Naive B cell (primary cell): ENCODE results near the gene PADI2. TPM values are rescaled to one million over a fixed set of nuclear protein-coding genes. Genes with fewer than 3 reads are reported as not detected.

Experiments used
- ATAC-seq, 2 donors: fragments of 150-1000 bp; cut with Tn5 transposase; 2 replicates each; pipeline ENCODE4 v1.10.0; 2021; ENCODE audit warnings: low read depth in 2 of 2, mild to moderate bottlenecking in 2 of 2, moderate library complexity in 2 of 2
- DNase-seq: peaks from one replicate; pipeline ENCODE4 v3.0.0; 2022
- H3K27ac Mint-ChIP-seq, 6 donors: one replicate each; pipeline ENCODE4 v1.8.0; 2020 to 2022; ENCODE audit warnings: mild to moderate bottlenecking in 6 of 6, mixed read lengths in 6 of 6, moderate library complexity in 5 of 6, inconsistent platforms in 2 of 6
- H3K27me3 Mint-ChIP-seq, 3 donors: one replicate each; pipeline ENCODE4 v1.8.0; 2021 to 2022; ENCODE audit warnings: mixed read lengths in 3 of 3, mild to moderate bottlenecking in 1 of 3
- H3K36me3 Mint-ChIP-seq, 2 donors: one replicate each; pipeline ENCODE4 v1.8.0; 2020 to 2022; ENCODE audit warnings: mixed read lengths in 2 of 2, inconsistent platforms in 1 of 2, mild to moderate bottlenecking in 1 of 2
- H3K4me1 Mint-ChIP-seq, 3 donors: one replicate each; pipeline ENCODE4 v1.8.0; 2020 to 2022; ENCODE audit warnings: mixed read lengths in 3 of 3, inconsistent platforms in 1 of 3, mild to moderate bottlenecking in 1 of 3, moderate library complexity in 1 of 3
- H3K4me3 Mint-ChIP-seq, 8 donors: one replicate each; pipeline ENCODE4 v1.8.0; 2020 to 2022; ENCODE audit warnings: mild to moderate bottlenecking in 8 of 8, mixed read lengths in 8 of 8, moderate library complexity in 8 of 8, inconsistent platforms in 2 of 8
- H3K9me3 Mint-ChIP-seq, 7 donors: one replicate each; pipeline ENCODE4 v1.8.0; 2020 to 2022; ENCODE audit warnings: mixed read lengths in 7 of 7, mild to moderate bottlenecking in 5 of 7, inconsistent platforms in 2 of 7, moderate library complexity in 1 of 7
- polyA plus RNA-seq, 6 donors: library from polyadenylated mRNA; unstranded; fragments of 300-500 nt; fragmentation: Illumina TruSeq; gene quantifications; one replicate each; pipeline ENCODE4 v1.2.3, GENCODE V29; 2021; ENCODE audit warnings: low read depth in 6 of 6

The PADI2 gene
- polyA plus RNA-seq, 6 donors from 2014 or later: 0.08 to 0.74 (median 0.09) TPM; not detected in 2

DNA sequence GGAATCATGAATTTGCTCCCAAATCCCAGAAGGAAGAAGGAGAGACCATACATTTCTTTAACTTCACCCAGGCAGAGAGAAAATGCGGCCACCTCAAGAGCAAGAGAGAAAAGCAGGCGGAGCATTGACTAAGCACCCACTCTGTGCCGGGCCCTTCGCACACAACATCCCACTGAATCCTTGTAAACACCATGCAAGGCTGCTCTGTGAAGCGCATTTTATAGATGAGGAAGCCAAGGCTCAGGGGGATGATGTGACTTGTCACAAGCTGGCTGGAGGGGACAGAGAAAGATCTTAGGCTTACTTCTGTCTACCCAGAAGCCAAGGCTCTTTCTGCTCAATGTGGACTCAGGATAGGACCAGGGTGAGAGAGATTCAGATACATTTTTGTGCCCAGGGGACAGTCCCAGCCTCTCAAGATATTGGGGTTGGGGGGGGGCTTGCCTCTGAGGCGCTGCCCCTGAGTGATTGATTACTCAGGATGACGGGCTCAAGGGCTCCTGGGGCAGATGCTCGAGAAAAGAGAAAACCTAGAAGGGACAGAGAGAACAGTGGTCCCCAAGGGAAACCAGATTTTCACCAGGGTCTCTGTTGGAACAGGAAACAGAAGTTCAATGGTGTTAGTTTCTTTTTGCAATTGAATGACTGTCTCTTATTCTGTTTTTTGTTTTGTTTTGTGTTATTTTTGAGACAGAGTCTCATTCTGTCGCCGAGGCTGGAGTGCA, 19.5 kb downstream of the PADI2 start:
- no peaks in the 10 kb centered on the region for H3K27me3 Mint-ChIP-seq
- H3K9me3 Mint-ChIP-seq: no peaks in the 10 kb centered on the region
- no peak overlapping the region for H3K4me3 Mint-ChIP-seq
- ATAC-seq: no peak
- DNase-seq: no peak
- H3K36me3 Mint-ChIP-seq: no peaks in the 10 kb centered on the region
- peaks cover 0 to 4% (median 0%) of the 10 kb centered on the region in 3 donors for H3K4me1 Mint-ChIP-seq
- peak overlapping the region in 1 of 6 donors; percentile 33 for H3K27ac Mint-ChIP-seq

DNA sequence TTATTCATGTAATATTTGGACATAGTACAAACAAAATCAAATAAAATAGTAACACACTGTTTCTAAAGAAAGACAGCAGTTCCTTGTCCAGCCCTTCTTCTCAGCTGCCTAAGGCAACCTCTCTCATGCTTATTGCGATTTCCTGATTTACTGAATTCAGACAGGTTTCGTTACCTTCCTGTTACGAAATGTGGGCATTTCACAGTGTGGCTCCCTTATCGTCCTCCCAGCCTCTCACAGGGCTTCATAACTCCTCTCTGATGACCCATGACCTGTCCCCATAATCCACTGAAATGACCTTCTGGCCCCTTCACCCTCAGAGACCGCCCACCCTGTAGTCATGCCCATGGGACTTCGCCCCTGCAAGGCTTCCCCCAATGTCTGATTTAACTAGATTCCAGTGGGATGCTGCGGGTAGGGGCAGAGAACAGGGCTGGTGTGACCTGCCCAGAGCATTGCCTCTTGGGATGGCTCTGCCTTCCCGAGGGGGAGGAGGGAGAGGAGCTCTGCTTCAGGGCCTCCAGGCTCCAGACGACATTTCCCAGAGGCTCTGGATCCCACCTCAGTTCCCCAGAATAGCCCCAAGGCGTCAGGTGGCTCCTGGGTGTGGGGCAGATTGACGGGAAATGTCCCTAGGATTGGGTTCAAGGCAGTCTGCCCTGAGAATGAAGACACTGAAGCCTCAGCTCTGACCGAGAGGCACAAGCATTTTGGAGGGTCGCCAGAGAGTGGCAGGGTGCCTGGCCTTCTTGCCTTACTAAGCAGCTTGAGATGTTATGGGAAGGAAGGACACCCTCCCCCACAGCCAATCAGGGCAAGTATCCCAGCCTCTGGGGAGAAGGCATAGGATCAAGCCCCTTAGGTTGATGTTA, 20.6 kb downstream of the PADI2 start:
- Mint-ChIP-seq H3K9me3 (peaks cover 0 to 3% (median 0%) of the 10 kb centered on the region in 7 donors), H3K4me3 (no peak overlapping the region), H3K36me3 (no peaks in the 10 kb centered on the region), H3K27me3 (no peaks in the 10 kb centered on the region), H3K4me1 (peaks cover 0 to 4% (median 0%) of the 10 kb centered on the region in 3 donors), H3K27ac (no peak overlapping the region)
- DNase-seq (no peak), ATAC-seq (no peak)

DNA sequence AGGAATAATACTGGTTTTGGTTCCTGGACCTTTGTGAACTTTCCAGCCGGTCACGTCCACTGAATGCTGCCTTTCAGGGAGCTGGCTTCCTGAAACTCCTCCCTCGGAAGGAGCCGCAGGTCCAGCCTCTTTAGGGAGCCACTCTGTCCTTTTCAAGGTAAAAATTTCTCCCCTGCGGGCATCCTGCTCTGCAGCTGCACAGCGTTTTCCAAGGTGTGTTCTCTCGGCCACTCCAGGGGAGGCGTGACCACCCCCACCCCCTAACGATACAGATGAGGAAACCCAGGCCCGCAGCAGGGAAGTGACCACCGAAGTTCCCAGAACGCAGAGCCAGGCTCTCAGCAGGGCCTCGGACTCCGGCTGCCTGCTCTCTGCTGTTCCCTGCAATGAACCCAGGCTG, 21.5 kb downstream of the PADI2 start:
- DNase-seq (no peak), ATAC-seq (no peak)
- Mint-ChIP-seq H3K27me3 (no peaks in the 10 kb centered on the region), H3K4me3 (no peak overlapping the region), H3K36me3 (no peaks in the 10 kb centered on the region), H3K4me1 (peaks cover 0 to 4% (median 0%) of the 10 kb centered on the region in 3 donors), H3K9me3 (peaks cover 0 to 7% (median 0%) of the 10 kb centered on the region in 7 donors), H3K27ac (no peak overlapping the region)

GRCh38 chr1:17097147-17097546, 22.1 kb downstream of the PADI2 start:
- Mint-ChIP-seq H3K27me3 (no peaks in the 10 kb centered on the region), H3K9me3 (peaks cover 0 to 8% (median 0%) of the 10 kb centered on the region in 7 donors), H3K27ac (no peak overlapping the region), H3K36me3 (no peaks in the 10 kb centered on the region), H3K4me3 (no peak overlapping the region), H3K4me1 (peaks cover 0 to 4% (median 0%) of the 10 kb centered on the region in 3 donors)
- ATAC-seq (no peak), DNase-seq (no peak)

DNA sequence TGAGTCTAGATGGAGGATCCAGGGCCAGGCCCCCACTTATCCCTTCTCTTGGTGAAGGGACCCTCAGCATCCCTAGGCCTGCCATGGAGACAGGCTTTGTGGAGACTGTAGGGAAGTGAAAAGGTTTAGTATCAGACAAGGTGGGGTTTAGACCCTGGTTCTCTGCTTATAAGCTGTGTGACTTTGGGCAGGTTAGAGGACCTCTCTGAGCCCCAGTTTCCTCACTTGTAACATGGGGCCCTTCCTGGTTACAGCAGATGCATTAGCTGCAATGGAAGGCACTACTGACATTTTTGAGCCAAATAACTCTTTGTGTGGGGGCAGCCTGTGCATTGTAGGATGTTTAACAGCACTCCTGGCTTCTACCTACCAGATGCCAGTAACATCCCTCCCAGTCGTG, 22.7 kb downstream of the PADI2 start:
- no peak for DNase-seq
- peaks cover 0 to 9% (median 0%) of the 10 kb centered on the region in 7 donors for H3K9me3 Mint-ChIP-seq
- no peak overlapping the region for H3K4me3 Mint-ChIP-seq
- peaks cover 0 to 4% (median 0%) of the 10 kb centered on the region in 3 donors for H3K4me1 Mint-ChIP-seq
- no peak overlapping the region for H3K27ac Mint-ChIP-seq
- ATAC-seq: no peak
- no peaks in the 10 kb centered on the region for H3K27me3 Mint-ChIP-seq
- H3K36me3 Mint-ChIP-seq: no peaks in the 10 kb centered on the region

DNA sequence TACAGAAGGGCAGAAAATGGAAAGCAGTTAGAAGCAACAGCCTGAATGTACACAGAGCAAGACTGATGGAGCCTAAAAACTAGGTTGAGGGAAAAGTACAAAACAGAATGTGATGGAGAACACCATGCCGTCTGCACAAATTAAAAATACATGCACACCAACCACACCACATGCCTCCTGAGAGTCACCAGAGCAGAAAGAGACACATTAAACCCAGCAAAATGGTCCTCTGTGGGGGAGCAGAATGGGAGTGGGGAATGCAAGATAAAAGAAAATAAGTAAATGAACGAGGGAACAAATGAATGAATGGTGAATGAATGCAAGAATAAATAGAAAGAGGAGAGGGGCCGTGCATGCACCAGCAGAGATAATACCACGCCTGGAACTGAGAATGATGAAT, 24.1 kb downstream of the PADI2 start:
- DNase-seq: no peak
- H3K27ac Mint-ChIP-seq: peak overlapping the region in 2 of 6 donors; percentile 3 to 13
- no peak for ATAC-seq
- H3K36me3 Mint-ChIP-seq: no peaks in the 10 kb centered on the region
- peaks cover 0 to under 1% (median 0%) of the 10 kb centered on the region in 3 donors for H3K4me1 Mint-ChIP-seq
- no peaks in the 10 kb centered on the region for H3K27me3 Mint-ChIP-seq
- peaks cover 0 to 9% (median 0%) of the 10 kb centered on the region in 7 donors for H3K9me3 Mint-ChIP-seq
- no peak overlapping the region for H3K4me3 Mint-ChIP-seq

DNA sequence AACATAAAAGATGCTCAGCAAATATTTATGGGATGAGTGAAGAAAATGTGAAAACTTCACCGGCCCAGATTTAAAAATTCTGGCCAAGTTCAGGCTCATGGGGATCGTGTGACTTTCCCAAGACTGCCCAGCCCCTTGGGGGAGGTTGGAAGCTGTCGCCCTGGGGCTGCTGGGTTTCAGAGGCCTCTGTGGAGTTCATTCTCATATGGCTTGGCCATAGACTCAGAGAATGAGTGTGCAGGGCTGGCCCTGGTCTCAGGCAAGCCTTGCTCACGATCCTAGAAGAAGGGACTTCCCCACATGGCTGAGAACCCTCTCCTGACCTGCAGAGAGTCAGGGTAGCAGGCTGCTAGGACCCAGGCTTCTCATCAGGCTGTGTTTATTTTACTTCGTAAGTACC, 24.6 kb downstream of the PADI2 start:
- Mint-ChIP-seq H3K36me3 (no peaks in the 10 kb centered on the region), H3K4me3 (no peak overlapping the region), H3K9me3 (peaks cover 0 to 9% (median 0%) of the 10 kb centered on the region in 7 donors), H3K27me3 (no peaks in the 10 kb centered on the region), H3K4me1 (no peaks in the 10 kb centered on the region), H3K27ac (no peak overlapping the region)
- ATAC-seq: no peak
- DNase-seq: no peak

- Mint-ChIP-seq H3K4me3 (no peak overlapping the region), H3K4me1 (no peaks in the 10 kb centered on the region), H3K36me3 (no peaks in the 10 kb centered on the region), H3K27ac (no peak overlapping the region), H3K9me3 (peaks cover 0 to 9% (median 0%) of the 10 kb centered on the region in 7 donors), H3K27me3 (no peaks in the 10 kb centered on the region)
- no peak for ATAC-seq
- DNase-seq: no peak
Measured at GRCh38 chr1:17093822-17094393, 25.3 kb downstream of the PADI2 start.

- no peaks in the 10 kb centered on the region for H3K36me3 Mint-ChIP-seq
- no peaks in the 10 kb centered on the region for H3K4me1 Mint-ChIP-seq
- DNase-seq: no peak
- H3K4me3 Mint-ChIP-seq: no peak overlapping the region
- H3K27ac Mint-ChIP-seq: no peak overlapping the region
- H3K9me3 Mint-ChIP-seq: peaks cover 0 to 9% (median 0%) of the 10 kb centered on the region in 7 donors
- no peaks in the 10 kb centered on the region for H3K27me3 Mint-ChIP-seq
- ATAC-seq: no peak
Measured at GRCh38 chr1:17091252-17091651, 28.0 kb downstream of the PADI2 start.

DNA sequence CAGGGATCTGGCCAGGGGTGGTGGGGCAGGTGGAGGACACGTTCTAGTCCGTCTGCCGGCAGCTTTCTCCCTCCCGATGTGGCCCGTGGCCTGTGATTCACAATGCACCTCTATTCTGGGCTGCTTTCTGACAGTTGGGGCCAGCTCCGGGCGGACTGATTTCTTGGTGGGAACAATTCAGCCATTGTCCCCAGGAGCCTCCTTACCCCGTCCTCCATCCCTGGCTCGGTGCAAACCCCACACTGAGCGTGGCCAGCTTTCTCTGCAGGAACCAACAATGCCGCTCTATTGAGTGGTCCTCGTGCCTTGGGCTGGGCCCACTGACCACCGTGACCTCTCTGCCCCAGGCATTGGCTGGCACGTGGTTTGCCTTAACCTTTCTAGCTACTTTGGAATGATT, 29.7 kb downstream of the PADI2 start:
- ATAC-seq (no peak), DNase-seq (no peak)
- peaks cover 0 to 9% (median 0%) of the 10 kb centered on the region in 7 donors for H3K9me3 Mint-ChIP-seq
- H3K27ac Mint-ChIP-seq: no peak overlapping the region
- H3K4me3 Mint-ChIP-seq: no peak overlapping the region
- no peaks in the 10 kb centered on the region for H3K4me1 Mint-ChIP-seq
- no peaks in the 10 kb centered on the region for H3K36me3 Mint-ChIP-seq
- H3K27me3 Mint-ChIP-seq: no peaks in the 10 kb centered on the region

- no peaks in the 10 kb centered on the region for H3K4me1 Mint-ChIP-seq
Measured at GRCh38 chr1:17086751-17087150, 32.5 kb downstream of the PADI2 start.

GRCh38 chr1:17084787-17085186, 34.5 kb downstream of the PADI2 start:
- no peaks in the 10 kb centered on the region for H3K4me1 Mint-ChIP-seq
- no peaks in the 10 kb centered on the region for H3K36me3 Mint-ChIP-seq
- ATAC-seq: no peak
- no peak for DNase-seq
- H3K27ac Mint-ChIP-seq: no peak overlapping the region
- no peaks in the 10 kb centered on the region for H3K9me3 Mint-ChIP-seq
- peaks cover 0 to 4% (median 0%) of the 10 kb centered on the region in 3 donors for H3K27me3 Mint-ChIP-seq
- no peak overlapping the region for H3K4me3 Mint-ChIP-seq

More at GRCh38 chr1:17086751-17087150, 32.5 kb downstream of the PADI2 start:
- H3K4me3 Mint-ChIP-seq: no peak overlapping the region
- no peaks in the 10 kb centered on the region for H3K36me3 Mint-ChIP-seq
- ATAC-seq (no peak), DNase-seq (no peak)
- no peak overlapping the region for H3K27ac Mint-ChIP-seq
- peaks cover 0 to 4% (median 0%) of the 10 kb centered on the region in 3 donors for H3K27me3 Mint-ChIP-seq
- peaks cover 0 to 2% (median 0%) of the 10 kb centered on the region in 7 donors for H3K9me3 Mint-ChIP-seq

DNA sequence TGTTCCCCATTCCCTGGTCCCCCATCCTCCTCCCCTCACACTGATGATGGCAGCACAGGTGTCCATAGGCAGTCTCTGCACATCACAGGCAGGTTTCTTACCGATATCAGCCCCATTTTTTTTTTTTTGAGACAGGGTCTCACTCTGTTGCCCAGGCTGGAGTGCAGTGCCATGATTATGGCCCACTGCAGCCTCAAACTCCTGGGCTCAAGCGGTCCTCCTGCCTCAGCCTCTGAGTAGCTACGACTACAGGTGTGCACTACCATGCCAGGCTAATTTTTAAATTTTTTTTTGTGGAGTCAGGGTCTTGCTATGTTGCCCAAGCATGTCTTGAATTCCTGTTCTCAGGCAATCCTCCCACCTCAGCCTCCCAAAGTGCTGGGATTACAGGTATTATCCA, 36.5 kb downstream of the PADI2 start:
- ATAC-seq: no peak
- no peaks in the 10 kb centered on the region for H3K36me3 Mint-ChIP-seq

More for the DNA sequence above, 36.5 kb downstream of the PADI2 start:
- no peaks in the 10 kb centered on the region for H3K4me1 Mint-ChIP-seq
- DNase-seq: no peak
- H3K27me3 Mint-ChIP-seq: peaks cover 0 to 4% (median 0%) of the 10 kb centered on the region in 3 donors
- no peaks in the 10 kb centered on the region for H3K9me3 Mint-ChIP-seq
- H3K27ac Mint-ChIP-seq: no peak overlapping the region
- no peak overlapping the region for H3K4me3 Mint-ChIP-seq
